DND-41 (cell line): ENCODE results near the gene LRPAP1.

Source experiments
- ATAC-seq: fragments of 200-7000 bp; cut with Tn5 transposase; 3 replicates; pipeline ENCODE4 v1.9.1; 2021; ENCODE audit warnings: low read depth; ENCODE audit not compliant: insufficient read depth
- DNase-seq: peaks from one replicate; pipeline ENCODE4 v3.0.0-alpha.2; 2020
- H2AFZ ChIP-seq: 2 replicates; pipeline ENCODE4 v1.6.0; 2012; ENCODE audit warnings: low read depth, low read length
- H3K27ac ChIP-seq: 2 replicates; pipeline ENCODE4 v1.5.1; 2012; ENCODE audit warnings: low read length, inconsistent platforms
- H3K27me3 ChIP-seq: fragments of 200-600 bp; sonication (generic); 2 replicates; pipeline ENCODE4 v1.6.0; 2012; ENCODE audit warnings: low read length, mild to moderate bottlenecking, inconsistent platforms; ENCODE audit not compliant: insufficient read depth, poor library complexity
- H3K36me3 ChIP-seq: 2 replicates; pipeline ENCODE4 v1.5.1; 2012; ENCODE audit warnings: low read length, inconsistent platforms; ENCODE audit not compliant: insufficient read depth
- H3K4me1 ChIP-seq: 2 replicates; pipeline ENCODE4 v1.5.1; 2012; ENCODE audit warnings: mild to moderate bottlenecking, low read length; ENCODE audit not compliant: insufficient read depth
- H3K4me2 ChIP-seq: 2 replicates; pipeline ENCODE4 v1.6.0; 2012; ENCODE audit warnings: mild to moderate bottlenecking, moderate library complexity, low read length, inconsistent platforms; ENCODE audit not compliant: insufficient read depth
- H3K4me3 ChIP-seq, 2 experiments: fragments of 200-600 bp in 1 of 2; shearing (Covaris generic) in 1 of 2; 2 replicates each; pipeline ENCODE4 v1.5.1; 2012 to 2016; ENCODE audit warnings: inconsistent platforms in 2 of 2, low read length in 2 of 2, mild to moderate bottlenecking in 2 of 2, low read depth in 1 of 2, moderate library complexity in 1 of 2
- H3K79me2 ChIP-seq: 2 replicates; pipeline ENCODE4 v1.6.0; 2012; ENCODE audit warnings: low read length, inconsistent platforms; ENCODE audit not compliant: insufficient read depth
- H3K9ac ChIP-seq: 2 replicates; pipeline ENCODE4 v1.6.0; 2012; ENCODE audit warnings: low read depth, mild to moderate bottlenecking, inconsistent platforms, low read length, moderate library complexity
- H3K9me3 ChIP-seq: 2 replicates; pipeline ENCODE4 v1.5.1; 2012; ENCODE audit warnings: low read length, moderate library complexity, mild to moderate bottlenecking, inconsistent platforms; ENCODE audit not compliant: insufficient read depth, severe bottlenecking
- H4K20me1 ChIP-seq: 2 replicates; pipeline ENCODE4 v1.6.0; 2012; ENCODE audit warnings: low read length; ENCODE audit not compliant: insufficient read depth
- EZH2 ChIP-seq: IDR thresholded peaks from 3 replicates; pipeline ENCODE4 v1.6.1; 2012; ENCODE audit warnings: borderline replicate concordance, low read depth, mild to moderate bottlenecking, moderate library complexity, low read length, inconsistent platforms; ENCODE audit not compliant: severe bottlenecking
- TF ChIP-seq, protein P1 (sequence below): IDR thresholded peaks from 2 replicates; pipeline ENCODE4 v1.5.1; 2012; ENCODE audit warnings: borderline replicate concordance, low read length, moderate library complexity, mild to moderate bottlenecking; ENCODE audit not compliant: poor library complexity, severe bottlenecking; ENCODE audit errors: extremely low read depth

The LRPAP1 gene

GRCh38 chr4:3524920-3525319 is 7.3 kb downstream of the LRPAP1 start:
- no peak overlapping the region for H3K4me3 ChIP-seq
- H3K4me2 ChIP-seq, result no peak overlapping the region
- H3K36me3 ChIP-seq, result peaks cover 86% of the 10 kb centered on the region
- peaks cover 51% of the 10 kb centered on the region for H3K79me2 ChIP-seq
- H3K27me3 ChIP-seq, result no peaks in the 10 kb centered on the region
- peaks cover 70% of the 10 kb centered on the region for H4K20me1 ChIP-seq
- ATAC-seq, result no peak
- H3K4me1 ChIP-seq, result peaks cover 16% of the 10 kb centered on the region
- DNase-seq, result no peak
- H3K27ac ChIP-seq, result no peak overlapping the region
- no peaks in the 10 kb centered on the region for H3K9me3 ChIP-seq
- no peak for TF ChIP-seq EZH2
- TF ChIP-seq, protein P1, sequence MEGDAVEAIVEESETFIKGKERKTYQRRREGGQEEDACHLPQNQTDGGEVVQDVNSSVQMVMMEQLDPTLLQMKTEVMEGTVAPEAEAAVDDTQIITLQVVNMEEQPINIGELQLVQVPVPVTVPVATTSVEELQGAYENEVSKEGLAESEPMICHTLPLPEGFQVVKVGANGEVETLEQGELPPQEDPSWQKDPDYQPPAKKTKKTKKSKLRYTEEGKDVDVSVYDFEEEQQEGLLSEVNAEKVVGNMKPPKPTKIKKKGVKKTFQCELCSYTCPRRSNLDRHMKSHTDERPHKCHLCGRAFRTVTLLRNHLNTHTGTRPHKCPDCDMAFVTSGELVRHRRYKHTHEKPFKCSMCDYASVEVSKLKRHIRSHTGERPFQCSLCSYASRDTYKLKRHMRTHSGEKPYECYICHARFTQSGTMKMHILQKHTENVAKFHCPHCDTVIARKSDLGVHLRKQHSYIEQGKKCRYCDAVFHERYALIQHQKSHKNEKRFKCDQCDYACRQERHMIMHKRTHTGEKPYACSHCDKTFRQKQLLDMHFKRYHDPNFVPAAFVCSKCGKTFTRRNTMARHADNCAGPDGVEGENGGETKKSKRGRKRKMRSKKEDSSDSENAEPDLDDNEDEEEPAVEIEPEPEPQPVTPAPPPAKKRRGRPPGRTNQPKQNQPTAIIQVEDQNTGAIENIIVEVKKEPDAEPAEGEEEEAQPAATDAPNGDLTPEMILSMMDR, result no peak
- H2AFZ ChIP-seq, result no peak overlapping the region
- no peak overlapping the region for H3K9ac ChIP-seq

DNA sequence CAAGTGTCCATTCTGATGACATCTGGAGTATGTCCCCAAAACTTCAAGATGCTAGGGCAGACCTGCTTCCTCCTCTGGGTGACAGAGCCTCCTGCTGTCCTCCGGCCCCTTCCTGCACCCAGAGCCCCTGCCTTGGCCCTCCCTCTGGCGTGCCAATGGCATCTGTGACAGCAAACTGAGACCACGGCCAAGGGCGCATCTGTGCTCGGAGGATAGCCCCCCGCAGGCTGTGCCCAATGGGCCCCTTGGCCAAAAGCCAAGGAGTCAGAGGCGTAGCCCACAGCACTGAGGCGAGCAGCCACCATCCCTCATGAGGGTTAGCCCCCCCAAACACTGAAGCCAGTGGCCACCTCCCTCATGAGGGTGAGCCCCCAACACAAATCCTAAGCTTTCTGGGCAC is 7.9 kb downstream of the LRPAP1 start:
- H3K4me1 ChIP-seq, result peaks cover 11% of the 10 kb centered on the region
- peaks cover 46% of the 10 kb centered on the region for H3K79me2 ChIP-seq
- H3K9me3 ChIP-seq, result no peaks in the 10 kb centered on the region
- H2AFZ ChIP-seq, result no peak overlapping the region
- TF ChIP-seq, protein P1, result no peak
- TF ChIP-seq EZH2, result no peak
- H3K4me3 ChIP-seq, result no peak overlapping the region
- no peaks in the 10 kb centered on the region for H3K27me3 ChIP-seq
- DNase-seq, result no peak
- ATAC-seq, result no peak
- H3K36me3 ChIP-seq, result peaks cover 86% of the 10 kb centered on the region
- H4K20me1 ChIP-seq, result peaks cover 64% of the 10 kb centered on the region
- no peak overlapping the region for H3K27ac ChIP-seq
- no peak overlapping the region for H3K4me2 ChIP-seq
- H3K9ac ChIP-seq, result no peak overlapping the region

- no peak for DNase-seq
- H3K27me3 ChIP-seq, result no peaks in the 10 kb centered on the region
- H3K36me3 ChIP-seq, result peaks cover 86% of the 10 kb centered on the region
- peaks cover 41% of the 10 kb centered on the region for H3K79me2 ChIP-seq
- no peak overlapping the region for H2AFZ ChIP-seq
- H4K20me1 ChIP-seq, result peaks cover 61% of the 10 kb centered on the region
- H3K4me3 ChIP-seq, result no peak overlapping the region
- no peak overlapping the region for H3K9ac ChIP-seq
- H3K4me1 ChIP-seq, result peaks cover 8% of the 10 kb centered on the region; the same call in 1 of the 2 replicates
- TF ChIP-seq EZH2, result no peak
- TF ChIP-seq, protein P1, result no peak
- H3K9me3 ChIP-seq, result no peaks in the 10 kb centered on the region
- no peak for ATAC-seq
- no peak overlapping the region for H3K27ac ChIP-seq
- H3K4me2 ChIP-seq, result no peak overlapping the region
Measured at GRCh38 chr4:3523628-3524221, 8.5 kb downstream of the LRPAP1 start.
